SK-N-MC (cell line): ENCODE data around the gene PCNX2.

Experiments used
- EZH2 ChIP-seq: fragments of 200-600 bp; sonication (generic); IDR thresholded peaks from one replicate; pipeline ENCODE4 v1.6.1; 2017; ENCODE audit warnings: antibody characterized with exemption
- POLR2AphosphoS5 ChIP-seq: IDR thresholded peaks from 2 replicates; pipeline ENCODE4 v1.6.1; 2012; ENCODE audit warnings: mild to moderate bottlenecking, low read depth, low read length, borderline replicate concordance

DNA sequence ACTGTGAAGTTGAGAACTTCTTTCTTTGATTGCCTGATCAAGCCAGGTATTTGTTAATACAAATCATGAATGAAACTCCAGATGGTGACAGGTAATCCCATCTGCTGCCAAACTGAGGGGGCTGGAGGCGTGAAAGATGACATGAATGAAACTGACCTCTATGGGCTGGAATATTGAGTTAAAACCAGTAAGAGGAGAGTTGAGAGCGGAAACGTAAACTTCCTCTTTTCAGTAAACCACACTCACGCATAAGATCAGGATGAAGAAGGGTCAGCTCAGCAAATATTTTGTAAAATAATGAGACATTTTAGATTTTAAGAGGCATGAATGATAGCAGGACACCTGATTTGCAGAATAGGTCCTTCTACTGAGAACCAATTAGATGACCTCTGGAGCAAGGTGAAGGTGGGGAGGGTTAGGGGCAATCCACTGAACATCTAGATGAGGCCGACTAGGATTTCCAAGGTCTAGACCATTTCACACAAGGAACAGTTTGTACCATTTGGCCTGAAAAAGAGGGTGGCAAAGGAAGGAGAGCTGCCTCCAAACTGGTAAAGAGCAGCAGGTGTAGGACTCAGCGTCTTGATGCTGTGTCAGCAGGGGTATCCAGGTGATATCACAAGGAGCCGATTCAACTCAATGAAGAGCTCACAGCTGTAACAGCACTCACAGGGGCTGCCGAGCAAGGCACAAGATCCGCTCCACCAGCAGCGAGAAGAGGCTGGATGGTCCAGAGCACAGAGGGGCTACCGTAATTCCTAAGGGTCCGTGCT, 212.6 kb downstream of the PCNX2 start:
- TF ChIP-seq POLR2AphosphoS5 (no peak), EZH2 (no peak)
